Measurements from ENCODE around the gene XCR1.

XCR1 gene, protein sequence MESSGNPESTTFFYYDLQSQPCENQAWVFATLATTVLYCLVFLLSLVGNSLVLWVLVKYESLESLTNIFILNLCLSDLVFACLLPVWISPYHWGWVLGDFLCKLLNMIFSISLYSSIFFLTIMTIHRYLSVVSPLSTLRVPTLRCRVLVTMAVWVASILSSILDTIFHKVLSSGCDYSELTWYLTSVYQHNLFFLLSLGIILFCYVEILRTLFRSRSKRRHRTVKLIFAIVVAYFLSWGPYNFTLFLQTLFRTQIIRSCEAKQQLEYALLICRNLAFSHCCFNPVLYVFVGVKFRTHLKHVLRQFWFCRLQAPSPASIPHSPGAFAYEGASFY

GRCh38 chr3:46027021-46027705 lies at the start of gene XCR1:
TSS of gene XCR1 (minus strand) at chr3:46027483. CDS start at chr3:46021947, 5,536 bp downstream.
- CTCF ChIA-PET = no interaction called here
- POLR2A ChIA-PET (ENCODE audit: low non-redundant PET) = no interaction called here
- DNase-seq (ENCODE audit: low spot score) = no peak
- H3K27ac ChIP-seq = no peak within 1 kb of the TSS
- no peak for TF ChIP-seq CTCF (conservative IDR thresholded peaks at IDR 0.05; ENCODE audit: low read depth)

DNA sequence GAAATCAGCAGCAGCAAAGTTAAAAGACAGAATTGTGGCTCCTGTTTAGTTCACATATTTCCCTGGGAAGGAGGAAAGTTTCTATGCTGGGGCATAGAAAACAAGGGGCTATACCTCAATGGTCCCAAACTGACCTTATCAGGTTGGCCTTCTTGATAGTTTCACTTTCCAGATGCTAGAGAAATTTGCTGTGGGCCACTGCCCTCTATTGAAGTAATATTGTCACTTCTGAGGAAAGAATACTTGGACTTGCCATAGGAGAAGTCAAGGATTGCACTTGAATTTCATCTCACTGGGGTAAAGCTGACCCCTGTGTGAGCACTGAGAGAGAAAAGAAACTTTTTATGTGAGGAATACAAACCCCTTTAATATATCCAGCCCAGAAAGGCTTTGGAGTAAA lies 49.3 kb upstream of the XCR1 start:
- POLR2A ChIA-PET (ENCODE audit: low non-redundant PET) = no interaction called here
- CTCF ChIA-PET = interaction anchor here (0.6 to 5.6 kb wide), 10 partner anchors 10 to 565 kb away, joined by 3 to 34 read pairs (median 4); no protein-coding TSS in a partner anchor
- no peak overlapping the region for H3K27ac ChIP-seq
- DNase-seq (ENCODE audit: low spot score) = no peak
- TF ChIP-seq CTCF (conservative IDR thresholded peaks at IDR 0.05; ENCODE audit: low read depth) = no peak

GRCh38 chr3:46075816-46076215 lies 48.5 kb upstream of the XCR1 start:
- ChIA-PET POLR2A (ENCODE audit: low non-redundant PET) (no interaction called here), CTCF (interaction anchor here (0.6 to 1.1 kb wide), 5 partner anchors 53 to 1037 kb away, joined by 3 to 5 read pairs (median 3); no protein-coding TSS in a partner anchor)
- TF ChIP-seq CTCF (conservative IDR thresholded peaks at IDR 0.05; ENCODE audit: low read depth) = no peak
- no peak overlapping the region for H3K27ac ChIP-seq
- no peak for DNase-seq (ENCODE audit: low spot score)

DNA sequence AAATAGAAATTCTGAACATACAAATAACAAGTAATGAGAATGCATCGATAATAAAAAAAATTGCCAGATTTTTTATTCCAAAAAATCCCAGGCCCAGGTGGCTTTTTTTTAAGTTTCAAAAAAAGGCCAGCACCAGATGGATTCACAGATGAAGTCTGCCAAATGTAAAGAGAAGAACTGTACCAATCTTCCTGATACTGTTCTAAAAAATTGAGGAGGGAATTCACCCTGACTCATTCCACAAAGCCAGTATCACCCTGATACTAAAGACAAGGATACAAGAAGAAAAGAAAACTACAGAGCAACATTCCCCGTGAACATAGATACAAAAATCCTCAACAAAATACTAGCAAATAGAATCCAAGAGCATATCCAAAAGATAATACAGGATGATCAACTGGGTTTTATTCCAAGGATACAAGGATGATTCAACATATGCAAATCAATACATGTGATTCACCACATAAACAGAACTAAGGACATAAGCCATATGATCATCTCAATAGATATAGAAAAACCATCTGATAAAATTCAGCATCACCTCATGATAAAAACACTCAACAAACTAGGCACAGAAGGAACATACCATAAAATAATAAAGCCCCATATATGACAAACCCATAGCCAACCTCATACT lies 44.1 kb upstream of the XCR1 start:
- H3K27ac ChIP-seq = no peak overlapping the region
- ChIA-PET POLR2A (ENCODE audit: low non-redundant PET) (no interaction called here), CTCF (no interaction called here)
- no peak for DNase-seq (ENCODE audit: low spot score)
- no peak for TF ChIP-seq CTCF (conservative IDR thresholded peaks at IDR 0.05; ENCODE audit: low read depth)

DNA sequence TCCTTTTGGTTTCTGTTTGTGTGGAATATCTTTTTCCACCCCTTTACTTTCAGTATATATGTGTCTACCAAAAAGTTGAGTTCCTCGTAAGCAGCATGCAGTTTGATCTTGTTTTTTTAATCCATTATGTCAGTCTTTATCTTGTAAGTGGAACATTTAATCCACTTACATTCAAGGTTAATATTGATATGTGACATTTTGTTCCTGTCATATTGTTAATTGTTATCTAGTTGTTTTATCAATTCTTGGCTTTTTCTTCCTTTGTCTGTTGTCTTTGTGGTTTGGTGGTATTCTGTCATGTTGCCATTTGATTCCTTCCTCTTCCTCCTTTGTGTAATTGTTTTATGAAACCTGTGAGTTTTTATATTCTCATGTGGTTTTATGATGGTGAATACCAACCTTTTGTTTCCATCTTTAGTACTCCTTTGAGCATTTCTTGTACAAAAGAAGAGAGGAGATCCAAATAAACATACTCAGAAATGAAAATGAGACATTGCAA lies 43.4 kb upstream of the XCR1 start:
- ChIA-PET CTCF (no interaction called here), POLR2A (ENCODE audit: low non-redundant PET) (no interaction called here)
- TF ChIP-seq CTCF (conservative IDR thresholded peaks at IDR 0.05; ENCODE audit: low read depth) = no peak
- H3K27ac ChIP-seq = no peak overlapping the region
- no peak for DNase-seq (ENCODE audit: low spot score)

DNA sequence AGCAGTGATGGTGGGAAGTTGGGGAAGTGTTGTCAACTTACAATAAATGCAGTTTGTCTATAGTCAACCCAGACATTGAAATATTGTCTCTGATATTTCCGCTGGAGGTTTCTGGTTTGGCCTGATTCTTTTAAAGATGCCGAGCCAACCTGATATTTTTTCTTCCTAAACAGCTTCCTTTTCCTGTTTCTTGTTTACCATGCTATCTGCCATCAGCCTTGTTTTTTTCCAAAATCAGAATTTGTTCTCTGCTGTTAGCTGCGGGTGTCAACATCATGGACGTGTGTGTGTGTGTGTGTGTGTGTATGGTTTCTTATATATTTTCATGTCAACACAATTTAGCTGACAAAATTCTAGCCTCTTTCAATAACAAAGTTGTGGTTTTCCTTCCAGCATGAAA lies 41.2 kb upstream of the XCR1 start:
- ChIA-PET CTCF (no interaction called here), POLR2A (ENCODE audit: low non-redundant PET) (interaction anchor here (0.6 kb wide), 1 partner anchor 1913 kb away, joined by 4 read pairs; no protein-coding TSS in a partner anchor)
- H3K27ac ChIP-seq = no peak overlapping the region
- no peak for TF ChIP-seq CTCF (conservative IDR thresholded peaks at IDR 0.05; ENCODE audit: low read depth)
- no peak for DNase-seq (ENCODE audit: low spot score)

Data from RWPE1 (cell line).